B cell (primary cell): ENCODE results near the gene ERI3. TPM values are rescaled to one million over a fixed set of nuclear protein-coding genes. Genes with fewer than 3 reads are reported as not detected.

ENCODE experiments used
- ATAC-seq: fragments of 200-7000 bp; cut with Tn5 transposase; one replicate; pipeline ENCODE4 v1.10.0; 2021; ENCODE audit warnings: low read depth, mild to moderate bottlenecking, moderate number of reproducible peaks, moderate library complexity
- CTCF ChIA-PET: fragments of 350-600 bp; sonication (Branson Sonifier 250); formaldehyde crosslinking; loops from one replicate; lab custom pipeline; 2021; ENCODE audit warnings: antibody characterized with exemption, inconsistent platforms; lab: Charles Lee
- POLR2A ChIA-PET: fragments of 350-600 bp; sonication (Branson Sonifier 250); formaldehyde crosslinking; loops from one replicate; lab custom pipeline; 2021; ENCODE audit warnings: antibody characterized with exemption; lab: Charles Lee
- DNase-seq: peaks from one replicate; pipeline ENCODE4 v3.0.0; 2013
- H2AFZ ChIP-seq: 2 replicates; pipeline ENCODE4 v1.6.1; 2012; ENCODE audit warnings: mild to moderate bottlenecking, low read depth, low read length; ENCODE audit not compliant: insufficient read depth, poor library complexity, severe bottlenecking
- H3K27ac ChIP-seq, 2 donors: 1 replicate in 1 of 2; 2 replicates in 1 of 2; pipeline ENCODE4 v1.5.1; 2012 to 2013; ENCODE audit warnings: low read length in 2 of 2, mild to moderate bottlenecking in 2 of 2, moderate library complexity in 1 of 2
- H3K27me3 ChIP-seq, 4 experiments: fragments of 200-600 bp in 1 of 4; sonication (generic) in 1 of 4; replicated peaks in 1 of 4; 1 replicate in 2 of 4; 2 replicates in 2 of 4; pipeline versions ENCODE4 v1.6.1 to v1.7.0; 2013 to 2016; ENCODE audit warnings: low read length in 3 of 4, mild to moderate bottlenecking in 2 of 4, mixed read lengths in 1 of 4, moderate library complexity in 1 of 4; ENCODE audit not compliant: insufficient read depth in 4 of 4, control insufficient read depth in 3 of 4; ENCODE audit errors: control extremely low read depth in 1 of 4
- H3K36me3 ChIP-seq, 2 experiments: replicated peaks in 1 of 2; 1 replicate in 1 of 2; 2 replicates in 1 of 2; pipeline versions ENCODE4 v1.6.1 to v1.7.1; 2013; ENCODE audit warnings: low read length in 1 of 2; ENCODE audit not compliant: insufficient read depth in 2 of 2, control insufficient read depth in 1 of 2; ENCODE audit errors: control extremely low read depth in 1 of 2, extremely low read depth in 1 of 2
- H3K4me1 ChIP-seq, 2 donors: fragments of 200-600 bp in 1 of 2; sonication (generic) in 1 of 2; 1 replicate in 1 of 2; 2 replicates in 1 of 2; pipeline versions ENCODE4 v1.5.1 to v1.6.1; 2013 to 2017; ENCODE audit warnings: low read length in 2 of 2; ENCODE audit not compliant: control insufficient read depth in 2 of 2, insufficient read depth in 2 of 2
- H3K4me2 ChIP-seq: replicated peaks from 2 replicates; pipeline ENCODE3; 2012; ENCODE audit warnings: mild to moderate bottlenecking, low read depth, low read length; ENCODE audit not compliant: poor library complexity, severe bottlenecking
- H3K4me3 ChIP-seq, 5 experiments: fragments of 200-600 bp in 1 of 5; sonication (generic) in 1 of 5; 1 replicate in 3 of 5; 2 replicates in 2 of 5; pipeline versions ENCODE4 v1.5.1 to v1.7.0; 2011 to 2016; ENCODE audit warnings: low read length in 4 of 5, mild to moderate bottlenecking in 4 of 5, low read depth in 2 of 5, control low read depth in 1 of 5, moderate library complexity in 1 of 5; ENCODE audit not compliant: insufficient read depth in 1 of 5; ENCODE audit errors: control extremely low read depth in 1 of 5, extremely low read depth in 1 of 5
- H3K79me2 ChIP-seq: fragments of 200-600 bp; sonication (generic); one replicate; pipeline ENCODE4 v1.6.0; 2016; ENCODE audit warnings: low read length; ENCODE audit not compliant: control insufficient read depth, insufficient read depth
- H3K9ac ChIP-seq: fragments of 200-600 bp; sonication (generic); 2 replicates; pipeline ENCODE4 v1.6.1; 2017; ENCODE audit warnings: mild to moderate bottlenecking, low read length, moderate library complexity
- H3K9me3 ChIP-seq, 3 donors: one replicate each; pipeline versions ENCODE4 v1.6.1 to v1.7.1; 2013; ENCODE audit warnings: low read length in 2 of 3; ENCODE audit not compliant: control insufficient read depth in 2 of 3, insufficient read depth in 1 of 3; ENCODE audit errors: control extremely low read depth in 1 of 3
- H4K20me1 ChIP-seq: 2 replicates; pipeline ENCODE4 v1.6.0; 2012; ENCODE audit warnings: mild to moderate bottlenecking, low read length; ENCODE audit not compliant: insufficient read depth, control insufficient read depth, poor library complexity, severe bottlenecking
- H3K27ac Mint-ChIP-seq: one replicate; pipeline ENCODE4 v1.8.0; 2021; ENCODE audit warnings: mixed read lengths
- H3K27me3 Mint-ChIP-seq: one replicate; pipeline ENCODE4 v1.8.0; 2021; ENCODE audit warnings: mixed read lengths
- H3K4me1 Mint-ChIP-seq: one replicate; pipeline ENCODE4 v1.8.0; 2021; ENCODE audit warnings: mixed read lengths
- H3K4me3 Mint-ChIP-seq: one replicate; pipeline ENCODE4 v1.8.0; 2021; ENCODE audit warnings: mixed read lengths
- H3K9me3 Mint-ChIP-seq: one replicate; pipeline ENCODE4 v1.8.0; 2022; ENCODE audit warnings: mixed read lengths; ENCODE audit not compliant: insufficient read depth
- EZH2 ChIP-seq: IDR thresholded peaks from 2 replicates; pipeline ENCODE4 v1.6.1; 2012; ENCODE audit warnings: borderline replicate concordance, low read depth, mild to moderate bottlenecking, moderate library complexity, low read length; ENCODE audit not compliant: insufficient read depth, poor library complexity, severe bottlenecking
- WGBS: methylation state at CpG from one replicate; pipeline ENCODE4 v1.1.5; 2013; ENCODE audit warnings: missing lambda C conversion rate; ENCODE audit not compliant: insufficient coverage; 5-methylcytosine and 5-hydroxymethylcytosine counted together
- intact Hi-C: fragments of 100-400 bp; cut with micrococcal nuclease; formaldehyde crosslinking; loops from one replicate; pipeline ENCODE4 v1.10.0; 2022
- polyA plus RNA-seq: library from polyadenylated mRNA; depleted of rRNA; stranded (reverse); fragments of >200 nt; gene quantifications from 2 replicates; pipeline ENCODE4 v1.2.3, GENCODE V29; 2012
- total RNA-seq, 2 donors: library from RNA; stranded (reverse); fragments of 120-200 nt in 1 of 2; gene quantifications; 1 replicate in 1 of 2; 2 replicates in 1 of 2; pipeline versions ENCODE4 v1.2.3 to v1.2.4, GENCODE V29; 2013 to 2022
- TF ChIP-seq, protein P1 (sequence below): fragments of 200-600 bp; IDR thresholded peaks from one replicate; pipeline ENCODE4 v1.8.0; 2022; ENCODE audit warnings: antibody characterized with exemption, mild to moderate bottlenecking

ERI3 gene
- total and polyA plus RNA-seq, 2 donors (not counting 1 experiment from before 2014, with no cell fraction given) = 37.5 to 53.9 TPM

DNA sequence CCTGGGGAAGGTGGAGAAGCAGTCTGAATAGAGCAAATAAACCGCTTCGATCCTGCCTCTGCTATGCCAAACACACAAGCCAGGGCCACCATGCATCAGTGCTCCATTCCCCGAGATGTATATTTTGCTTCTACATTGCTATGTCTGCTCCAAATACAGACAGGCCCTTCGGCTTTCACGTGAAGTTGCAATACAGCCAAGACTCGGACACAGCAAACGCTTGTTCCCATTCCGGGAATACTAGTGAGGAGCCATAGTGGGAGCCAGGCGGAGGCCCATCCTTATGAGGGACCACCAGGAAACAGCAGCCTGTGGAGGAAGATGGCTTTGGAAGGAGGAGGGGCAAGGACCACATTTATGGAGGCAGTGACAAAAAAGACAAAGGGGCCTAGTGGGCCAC is 22.6 kb downstream of the ERI3 start:
- 96% methylated on average over 8 of the region's 9 CpGs for WGBS
- Histone ChIP-seq H3K9me3 (no peaks in the 10 kb centered on the region), H3K4me2 (no peak overlapping the region), H3K79me2 (peaks cover 20% of the 10 kb centered on the region), H3K4me1 (no peaks in the 10 kb centered on the region), H3K4me3 (no peak overlapping the region), H3K27me3 (no peaks in the 10 kb centered on the region), H3K27ac (no peak overlapping the region), H4K20me1 (peaks cover 13% of the 10 kb centered on the region), H3K9ac (no peak overlapping the region), H3K36me3 (peaks cover 6 to 34% of the 10 kb centered on the region in 2 experiments), H2AFZ (no peak overlapping the region)
- no peak for TF ChIP-seq EZH2
- TF ChIP-seq, protein P1, sequence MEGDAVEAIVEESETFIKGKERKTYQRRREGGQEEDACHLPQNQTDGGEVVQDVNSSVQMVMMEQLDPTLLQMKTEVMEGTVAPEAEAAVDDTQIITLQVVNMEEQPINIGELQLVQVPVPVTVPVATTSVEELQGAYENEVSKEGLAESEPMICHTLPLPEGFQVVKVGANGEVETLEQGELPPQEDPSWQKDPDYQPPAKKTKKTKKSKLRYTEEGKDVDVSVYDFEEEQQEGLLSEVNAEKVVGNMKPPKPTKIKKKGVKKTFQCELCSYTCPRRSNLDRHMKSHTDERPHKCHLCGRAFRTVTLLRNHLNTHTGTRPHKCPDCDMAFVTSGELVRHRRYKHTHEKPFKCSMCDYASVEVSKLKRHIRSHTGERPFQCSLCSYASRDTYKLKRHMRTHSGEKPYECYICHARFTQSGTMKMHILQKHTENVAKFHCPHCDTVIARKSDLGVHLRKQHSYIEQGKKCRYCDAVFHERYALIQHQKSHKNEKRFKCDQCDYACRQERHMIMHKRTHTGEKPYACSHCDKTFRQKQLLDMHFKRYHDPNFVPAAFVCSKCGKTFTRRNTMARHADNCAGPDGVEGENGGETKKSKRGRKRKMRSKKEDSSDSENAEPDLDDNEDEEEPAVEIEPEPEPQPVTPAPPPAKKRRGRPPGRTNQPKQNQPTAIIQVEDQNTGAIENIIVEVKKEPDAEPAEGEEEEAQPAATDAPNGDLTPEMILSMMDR = no peak
- no peak overlapping the region for H3K4me3 Mint-ChIP-seq
- CTCF ChIA-PET = no interaction called here
- no peaks in the 10 kb centered on the region for H3K9me3 Mint-ChIP-seq
- intact Hi-C loops = no loop called here
- H3K27ac Mint-ChIP-seq = no peak overlapping the region
- H3K27me3 Mint-ChIP-seq = no peaks in the 10 kb centered on the region
- ATAC-seq (no peak), DNase-seq (no peak)
- no peaks in the 10 kb centered on the region for H3K4me1 Mint-ChIP-seq
- POLR2A ChIA-PET = no interaction called here

DNA sequence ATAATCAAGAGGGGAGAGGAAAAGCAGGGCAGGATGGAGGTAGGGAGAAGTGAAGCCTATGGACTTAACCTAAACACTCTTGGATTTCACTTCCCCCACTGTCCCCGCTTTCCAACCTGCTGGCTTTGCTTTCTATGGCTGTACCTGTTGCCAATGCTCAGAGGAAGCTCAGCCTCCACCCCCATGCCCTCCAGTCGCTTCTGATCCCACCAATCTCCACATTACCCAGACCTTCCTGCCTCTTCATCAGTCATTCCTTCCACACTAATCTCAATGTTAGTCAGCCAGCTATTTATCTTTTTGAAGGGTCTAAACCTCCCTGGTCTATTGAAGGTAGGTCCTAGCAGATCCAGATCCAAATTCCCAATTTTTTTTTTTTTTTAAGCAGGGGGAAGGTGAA is 24.1 kb downstream of the ERI3 start:
- Histone ChIP-seq H3K4me3 (no peak overlapping the region), H4K20me1 (peaks cover 13% of the 10 kb centered on the region), H3K9me3 (no peaks in the 10 kb centered on the region), H3K4me2 (no peak overlapping the region), H3K4me1 (no peaks in the 10 kb centered on the region), H3K27ac (no peak overlapping the region), H3K27me3 (no peaks in the 10 kb centered on the region), H3K36me3 (peaks cover 4 to 20% of the 10 kb centered on the region in 2 experiments), H3K79me2 (peaks cover 20% of the 10 kb centered on the region), H3K9ac (no peak overlapping the region), H2AFZ (no peak overlapping the region)
- H3K4me3 Mint-ChIP-seq = no peak overlapping the region
- intact Hi-C loops = no loop called here
- no peak for ATAC-seq
- no peak overlapping the region for H3K27ac Mint-ChIP-seq
- H3K4me1 Mint-ChIP-seq = no peaks in the 10 kb centered on the region
- no peak for TF ChIP-seq EZH2
- TF ChIP-seq, protein P1 = no peak
- 97% methylated on average over 2 of the region's 2 CpGs for WGBS
- no peaks in the 10 kb centered on the region for H3K27me3 Mint-ChIP-seq
- ChIA-PET CTCF (interaction anchor here (0.7 to 0.9 kb wide), 2 partner anchors 11 to 114 kb away, joined by 3 to 9 read pairs; no protein-coding TSS in a partner anchor), POLR2A (no interaction called here)
- no peaks in the 10 kb centered on the region for H3K9me3 Mint-ChIP-seq
- no peak for DNase-seq
